PC-3 (cell line): ENCODE data around the gene NBPF3.

ENCODE experiments used
- EZH2 ChIP-seq: fragments of 300-600 bp; sonication (generic); IDR thresholded peaks from one replicate; pipeline ENCODE4 v1.6.1; 2017; ENCODE audit warnings: antibody characterized with exemption, mild to moderate bottlenecking, low read length; ENCODE audit not compliant: unreplicated experiment
- EZH2phosphoT487 ChIP-seq: fragments of 300-600 bp; sonication (generic); IDR thresholded peaks from 2 replicates; pipeline ENCODE4 v1.6.1; 2018; ENCODE audit warnings: mild to moderate bottlenecking, antibody characterized with exemption, low read length, borderline replicate concordance
- TF ChIP-seq, protein P1 (sequence below): fragments of 300-600 bp; sonication (generic); conservative IDR thresholded peaks from 2 replicates; pipeline ENCODE4 v1.5.1; 2017; ENCODE audit warnings: antibody characterized with exemption, low read depth, mild to moderate bottlenecking, low read length

GRCh38 chr1:21396516-21396915 lies 43.4 kb upstream of the NBPF3 start:
- TF ChIP-seq, protein P1, sequence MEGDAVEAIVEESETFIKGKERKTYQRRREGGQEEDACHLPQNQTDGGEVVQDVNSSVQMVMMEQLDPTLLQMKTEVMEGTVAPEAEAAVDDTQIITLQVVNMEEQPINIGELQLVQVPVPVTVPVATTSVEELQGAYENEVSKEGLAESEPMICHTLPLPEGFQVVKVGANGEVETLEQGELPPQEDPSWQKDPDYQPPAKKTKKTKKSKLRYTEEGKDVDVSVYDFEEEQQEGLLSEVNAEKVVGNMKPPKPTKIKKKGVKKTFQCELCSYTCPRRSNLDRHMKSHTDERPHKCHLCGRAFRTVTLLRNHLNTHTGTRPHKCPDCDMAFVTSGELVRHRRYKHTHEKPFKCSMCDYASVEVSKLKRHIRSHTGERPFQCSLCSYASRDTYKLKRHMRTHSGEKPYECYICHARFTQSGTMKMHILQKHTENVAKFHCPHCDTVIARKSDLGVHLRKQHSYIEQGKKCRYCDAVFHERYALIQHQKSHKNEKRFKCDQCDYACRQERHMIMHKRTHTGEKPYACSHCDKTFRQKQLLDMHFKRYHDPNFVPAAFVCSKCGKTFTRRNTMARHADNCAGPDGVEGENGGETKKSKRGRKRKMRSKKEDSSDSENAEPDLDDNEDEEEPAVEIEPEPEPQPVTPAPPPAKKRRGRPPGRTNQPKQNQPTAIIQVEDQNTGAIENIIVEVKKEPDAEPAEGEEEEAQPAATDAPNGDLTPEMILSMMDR = no peak
- no peak for TF ChIP-seq EZH2
- TF ChIP-seq EZH2phosphoT487 = no peak
